ENCODE data around the gene SLC22A1.

DNA sequence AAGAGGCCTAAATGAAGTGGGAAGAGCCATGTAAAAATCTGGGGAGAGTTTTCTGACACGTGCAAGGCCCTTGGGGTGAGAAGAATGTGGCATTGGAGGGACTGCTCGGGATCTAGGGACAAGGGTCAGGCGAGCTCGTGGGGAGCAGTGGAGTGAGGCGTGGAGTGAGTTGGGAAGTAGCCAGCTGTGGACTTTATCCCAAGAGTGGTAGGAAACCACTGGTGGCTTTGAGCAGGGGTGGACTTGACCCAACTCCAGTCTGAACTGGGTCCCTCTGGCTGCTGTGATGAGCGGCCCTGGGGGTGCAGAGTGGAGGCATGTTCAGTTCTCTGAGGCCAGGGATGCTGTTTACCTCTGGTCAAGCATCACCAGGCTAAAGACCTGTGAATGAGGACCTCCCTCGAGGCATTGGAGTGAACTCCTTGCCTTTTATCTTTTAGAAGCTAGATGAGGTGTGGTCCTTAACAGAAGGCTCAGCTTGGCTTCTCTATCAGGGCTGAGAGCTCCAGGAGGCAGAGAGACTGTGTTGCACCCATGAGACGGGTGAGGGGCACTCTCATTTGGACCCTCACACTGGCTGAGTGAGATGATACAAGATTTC is 20.6 kb downstream of the SLC22A1 start:
- TF ChIP-seq, protein P1, sequence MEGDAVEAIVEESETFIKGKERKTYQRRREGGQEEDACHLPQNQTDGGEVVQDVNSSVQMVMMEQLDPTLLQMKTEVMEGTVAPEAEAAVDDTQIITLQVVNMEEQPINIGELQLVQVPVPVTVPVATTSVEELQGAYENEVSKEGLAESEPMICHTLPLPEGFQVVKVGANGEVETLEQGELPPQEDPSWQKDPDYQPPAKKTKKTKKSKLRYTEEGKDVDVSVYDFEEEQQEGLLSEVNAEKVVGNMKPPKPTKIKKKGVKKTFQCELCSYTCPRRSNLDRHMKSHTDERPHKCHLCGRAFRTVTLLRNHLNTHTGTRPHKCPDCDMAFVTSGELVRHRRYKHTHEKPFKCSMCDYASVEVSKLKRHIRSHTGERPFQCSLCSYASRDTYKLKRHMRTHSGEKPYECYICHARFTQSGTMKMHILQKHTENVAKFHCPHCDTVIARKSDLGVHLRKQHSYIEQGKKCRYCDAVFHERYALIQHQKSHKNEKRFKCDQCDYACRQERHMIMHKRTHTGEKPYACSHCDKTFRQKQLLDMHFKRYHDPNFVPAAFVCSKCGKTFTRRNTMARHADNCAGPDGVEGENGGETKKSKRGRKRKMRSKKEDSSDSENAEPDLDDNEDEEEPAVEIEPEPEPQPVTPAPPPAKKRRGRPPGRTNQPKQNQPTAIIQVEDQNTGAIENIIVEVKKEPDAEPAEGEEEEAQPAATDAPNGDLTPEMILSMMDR (IDR thresholded peaks at IDR 0.05; ENCODE audit: poor library complexity, severe bottlenecking) = no peak
- TF ChIP-seq EP300 (conservative IDR thresholded peaks at IDR 0.05; ENCODE audit: poor library complexity, severe bottlenecking) (no peak), SMC3 (conservative IDR thresholded peaks at IDR 0.05; ENCODE audit: poor library complexity) (no peak), POLR2AphosphoS5 (IDR thresholded peaks at IDR 0.05) (no peak), EZH2 (IDR thresholded peaks at IDR 0.05; ENCODE audit: borderline replicate concordance, insufficient read depth, low read length, poor library complexity, severe bottlenecking) (no peak)
- TF ChIP-seq, protein P2, sequence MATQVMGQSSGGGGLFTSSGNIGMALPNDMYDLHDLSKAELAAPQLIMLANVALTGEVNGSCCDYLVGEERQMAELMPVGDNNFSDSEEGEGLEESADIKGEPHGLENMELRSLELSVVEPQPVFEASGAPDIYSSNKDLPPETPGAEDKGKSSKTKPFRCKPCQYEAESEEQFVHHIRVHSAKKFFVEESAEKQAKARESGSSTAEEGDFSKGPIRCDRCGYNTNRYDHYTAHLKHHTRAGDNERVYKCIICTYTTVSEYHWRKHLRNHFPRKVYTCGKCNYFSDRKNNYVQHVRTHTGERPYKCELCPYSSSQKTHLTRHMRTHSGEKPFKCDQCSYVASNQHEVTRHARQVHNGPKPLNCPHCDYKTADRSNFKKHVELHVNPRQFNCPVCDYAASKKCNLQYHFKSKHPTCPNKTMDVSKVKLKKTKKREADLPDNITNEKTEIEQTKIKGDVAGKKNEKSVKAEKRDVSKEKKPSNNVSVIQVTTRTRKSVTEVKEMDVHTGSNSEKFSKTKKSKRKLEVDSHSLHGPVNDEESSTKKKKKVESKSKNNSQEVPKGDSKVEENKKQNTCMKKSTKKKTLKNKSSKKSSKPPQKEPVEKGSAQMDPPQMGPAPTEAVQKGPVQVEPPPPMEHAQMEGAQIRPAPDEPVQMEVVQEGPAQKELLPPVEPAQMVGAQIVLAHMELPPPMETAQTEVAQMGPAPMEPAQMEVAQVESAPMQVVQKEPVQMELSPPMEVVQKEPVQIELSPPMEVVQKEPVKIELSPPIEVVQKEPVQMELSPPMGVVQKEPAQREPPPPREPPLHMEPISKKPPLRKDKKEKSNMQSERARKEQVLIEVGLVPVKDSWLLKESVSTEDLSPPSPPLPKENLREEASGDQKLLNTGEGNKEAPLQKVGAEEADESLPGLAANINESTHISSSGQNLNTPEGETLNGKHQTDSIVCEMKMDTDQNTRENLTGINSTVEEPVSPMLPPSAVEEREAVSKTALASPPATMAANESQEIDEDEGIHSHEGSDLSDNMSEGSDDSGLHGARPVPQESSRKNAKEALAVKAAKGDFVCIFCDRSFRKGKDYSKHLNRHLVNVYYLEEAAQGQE (IDR thresholded peaks at IDR 0.05; ENCODE audit: borderline replicate concordance) = no peak
